Calu3 (cell line): Measurements from ENCODE around the gene LIPH. TPM values are rescaled to one million over a fixed set of nuclear protein-coding genes. Genes with fewer than 3 reads are reported as not detected.

Experiments
- BruUV-seq: library from RNA; stranded (reverse); fragments of 400-500 nt; replicated peaks from 2 replicates; lab custom pipeline; 2021; lab: Mats Ljungman, UMichigan
- CTCF ChIA-PET: fragments of 300-600 bp; sonication (Branson Sonifier 250); formaldehyde crosslinking; loops from one replicate; lab custom pipeline; 2022; ENCODE audit warnings: antibody characterized with exemption; lab: Charles Lee
- DNase-seq: peaks from one replicate; pipeline ENCODE4 v3.0.0; 2022
- H3K27ac Mint-ChIP-seq: one replicate; pipeline ENCODE4 v1.8.0; 2022; ENCODE audit warnings: mixed read lengths; ENCODE audit not compliant: unreplicated experiment
- H3K27me3 Mint-ChIP-seq: one replicate; pipeline ENCODE4 v1.8.0; 2022; ENCODE audit warnings: mixed read lengths; ENCODE audit not compliant: unreplicated experiment
- H3K36me3 Mint-ChIP-seq: one replicate; pipeline ENCODE4 v1.8.0; 2022; ENCODE audit warnings: mild to moderate bottlenecking, moderate library complexity, mixed read lengths; ENCODE audit not compliant: insufficient read depth, unreplicated experiment
- H3K4me1 Mint-ChIP-seq: one replicate; pipeline ENCODE4 v1.8.0; 2022; ENCODE audit warnings: mild to moderate bottlenecking, low read depth, mixed read lengths; ENCODE audit not compliant: unreplicated experiment
- H3K4me3 Mint-ChIP-seq: one replicate; pipeline ENCODE4 v1.8.0; 2022; ENCODE audit warnings: mild to moderate bottlenecking, low read depth, moderate library complexity, mixed read lengths; ENCODE audit not compliant: unreplicated experiment
- H3K9me3 Mint-ChIP-seq: one replicate; pipeline ENCODE4 v1.8.0; 2022; ENCODE audit warnings: low read depth, mixed read lengths; ENCODE audit not compliant: unreplicated experiment
- CTCF ChIP-seq: fragments of 200-600 bp; IDR thresholded peaks from one replicate; pipeline ENCODE4 v1.8.0; 2022; ENCODE audit warnings: antibody characterized with exemption; ENCODE audit not compliant: unreplicated experiment
- intact Hi-C: fragments of 100-400 bp; cut with micrococcal nuclease; formaldehyde crosslinking; loops from one replicate; pipeline ENCODE4 v1.10.0; 2022; ENCODE audit not compliant: unreplicated experiment
- total RNA-seq: library from RNA; stranded (reverse); gene quantifications from 2 replicates; pipeline ENCODE4 v1.2.3, GENCODE V29; 2022

LIPH gene
- total RNA-seq, 1 experiment from 2014 or later: 159 TPM

GRCh38 chr3:185498503-185499396 is 53.6 kb downstream of the LIPH start, which contains the start of gene TMEM41A:
Gene TMEM41A, minus strand, starts transcription at chr3:185499035. Its CDS starts 74 bp downstream, at chr3:185498961.
- Mint-ChIP-seq H3K4me1 (peaks cover 32% of the 10 kb centered on the region), H3K36me3 (peaks cover 58% of the 10 kb centered on the region), H3K9me3 (no peaks in the 10 kb centered on the region), H3K27ac (peak within 1 kb of the TSS; percentile 89), H3K4me3 (peak within 1 kb of the TSS; percentile 85), H3K27me3 (no peaks in the 10 kb centered on the region)
- TF ChIP-seq CTCF: no peak
- peak; percentile 99 for DNase-seq
- intact Hi-C loops: loop anchor here (5.0 kb wide), 2 partner anchors 59 to 79 kb away; no protein-coding TSS in a partner anchor
- CTCF ChIA-PET: interaction anchor here (0.6 to 1.0 kb wide), 3 partner anchors 20 to 169 kb away, joined by 4 to 6 read pairs (median 4); no protein-coding TSS in a partner anchor
- no TSS peak for BruUV-seq

- intact Hi-C loops: no loop called here
- TF ChIP-seq CTCF: no peak
- Mint-ChIP-seq H3K27ac (peak overlapping the region; percentile 53), H3K4me3 (no peak overlapping the region), H3K36me3 (peaks cover 90% of the 10 kb centered on the region), H3K4me1 (no peaks in the 10 kb centered on the region), H3K27me3 (no peaks in the 10 kb centered on the region), H3K9me3 (no peaks in the 10 kb centered on the region)
- no TSS peak for BruUV-seq
- no peak for DNase-seq
- CTCF ChIA-PET: no interaction called here
Measured at GRCh38 chr3:185490241-185490640, 62.1 kb downstream of the LIPH start.

GRCh38 chr3:185489462-185489861 is 62.9 kb downstream of the LIPH start:
- CTCF ChIA-PET: no interaction called here
- H3K4me3 Mint-ChIP-seq: no peak overlapping the region
- no TSS peak for BruUV-seq
- no peaks in the 10 kb centered on the region for H3K27me3 Mint-ChIP-seq
- no peak for TF ChIP-seq CTCF
- intact Hi-C loops: no loop called here
- no peaks in the 10 kb centered on the region for H3K4me1 Mint-ChIP-seq
- no peaks in the 10 kb centered on the region for H3K9me3 Mint-ChIP-seq
- no peak for DNase-seq
- peak overlapping the region; percentile 20 for H3K27ac Mint-ChIP-seq
- peaks cover 88% of the 10 kb centered on the region for H3K36me3 Mint-ChIP-seq

- H3K36me3 Mint-ChIP-seq: peaks cover 86% of the 10 kb centered on the region
- intact Hi-C loops: no loop called here
- no peak for TF ChIP-seq CTCF
- H3K4me1 Mint-ChIP-seq: no peaks in the 10 kb centered on the region
- H3K27ac Mint-ChIP-seq: peak overlapping the region; percentile 20
- H3K4me3 Mint-ChIP-seq: no peak overlapping the region
- DNase-seq: no peak
- no peaks in the 10 kb centered on the region for H3K9me3 Mint-ChIP-seq
- CTCF ChIA-PET: no interaction called here
- H3K27me3 Mint-ChIP-seq: no peaks in the 10 kb centered on the region
- no TSS peak for BruUV-seq
Measured at GRCh38 chr3:185488465-185488864, 63.9 kb downstream of the LIPH start.
